GM23338 (cell line): ENCODE results near the gene PPP6R2. TPM values are rescaled to one million over a fixed set of nuclear protein-coding genes. Genes with fewer than 3 reads are reported as not detected.

Experiments used
- ATAC-seq: fragments of 200-7000 bp; cut with Tn5 transposase; 3 replicates; pipeline ENCODE4 v1.9.1; 2020
- DNase-seq: peaks from one replicate; pipeline ENCODE4 v3.0.0-alpha.2; 2015; ENCODE audit warnings: low spot score
- H2AFZ ChIP-seq: fragments of 200-600 bp; sonication (generic); 2 replicates; pipeline ENCODE4 v1.8.0; 2016; ENCODE audit warnings: antibody characterized with exemption, mild to moderate bottlenecking, moderate library complexity
- H3F3A ChIP-seq: fragments of 200-600 bp; sonication (generic); replicated peaks from 2 replicates; pipeline ENCODE4 v1.8.0; 2017; ENCODE audit warnings: antibody characterized with exemption, mixed run types, low read depth
- H3K27ac ChIP-seq: fragments of 200-600 bp; sonication (generic); 2 replicates; pipeline ENCODE4 v1.6.1; 2016; ENCODE audit warnings: low read depth
- H3K27me3 ChIP-seq: fragments of 200-600 bp; sonication (generic); 2 replicates; pipeline ENCODE4 v1.8.0; 2016; ENCODE audit warnings: mild to moderate bottlenecking, mixed run types, moderate library complexity; ENCODE audit not compliant: insufficient read depth
- H3K36me3 ChIP-seq: fragments of 200-600 bp; sonication (generic); 2 replicates; pipeline ENCODE4 v1.8.0; 2016; ENCODE audit warnings: mild to moderate bottlenecking; ENCODE audit not compliant: insufficient read depth
- H3K4me1 ChIP-seq: fragments of 200-600 bp; sonication (generic); 2 replicates; pipeline ENCODE4 v1.8.0; 2016; ENCODE audit warnings: mild to moderate bottlenecking, moderate library complexity; ENCODE audit not compliant: insufficient read depth
- H3K4me2 ChIP-seq: fragments of 200-600 bp; sonication (generic); 2 replicates; pipeline ENCODE4 v1.7.1; 2017; ENCODE audit warnings: mixed run types
- H3K4me3 ChIP-seq: fragments of 200-600 bp; sonication (generic); 2 replicates; pipeline ENCODE4 v1.6.1; 2016; ENCODE audit warnings: mixed run types
- H3K79me2 ChIP-seq: fragments of 200-600 bp; sonication (generic); replicated peaks from 2 replicates; pipeline ENCODE4 v1.8.0; 2017; ENCODE audit warnings: mild to moderate bottlenecking; ENCODE audit not compliant: insufficient read depth
- H3K9me2 ChIP-seq: fragments of 200-600 bp; sonication (generic); 2 replicates; pipeline ENCODE4 v1.8.0; 2017; ENCODE audit not compliant: insufficient read depth
- H4K20me1 ChIP-seq: fragments of 200-600 bp; sonication (generic); replicated peaks from 2 replicates; pipeline ENCODE4 v1.8.0; 2017; ENCODE audit warnings: mild to moderate bottlenecking; ENCODE audit not compliant: insufficient read depth
- H3K27ac Mint-ChIP-seq: 2 replicates; pipeline ENCODE4 v1.8.0; 2020; ENCODE audit warnings: inconsistent platforms, mild to moderate bottlenecking, moderate library complexity, mixed read lengths
- H3K27me3 Mint-ChIP-seq: 3 replicates; pipeline ENCODE4 v1.8.0; 2022; ENCODE audit warnings: low read depth, mild to moderate bottlenecking, moderate library complexity, mixed read lengths, inconsistent platforms; ENCODE audit not compliant: insufficient read depth, poor library complexity
- H3K36me3 Mint-ChIP-seq: 3 replicates; pipeline ENCODE4 v1.8.0; 2021; ENCODE audit warnings: low read depth, mild to moderate bottlenecking, inconsistent platforms, moderate library complexity, mixed read lengths
- H3K4me1 Mint-ChIP-seq: 3 replicates; pipeline ENCODE4 v1.8.0; 2020; ENCODE audit warnings: mild to moderate bottlenecking, inconsistent platforms, mixed read lengths
- H3K4me3 Mint-ChIP-seq: 3 replicates; pipeline ENCODE4 v1.8.0; 2021; ENCODE audit warnings: moderate library complexity, mild to moderate bottlenecking, inconsistent platforms, mixed read lengths
- H3K9me3 Mint-ChIP-seq: 3 replicates; pipeline ENCODE4 v1.8.0; 2020; ENCODE audit warnings: moderate library complexity, mild to moderate bottlenecking, inconsistent platforms, mixed read lengths
- CREB1 ChIP-seq: fragments of 250-450 bp; sonication (Bioruptor Pico); IDR thresholded peaks from 2 replicates; pipeline ENCODE4 v1.5.0; 2020; ENCODE audit warnings: low read depth, mild to moderate bottlenecking, moderate library complexity
- CTCF ChIP-seq, 2 experiments: fragments of 200-600 bp in 1 of 2; sonication (generic) in 1 of 2; conservative IDR thresholded peaks; 2 replicates each; pipeline versions ENCODE4 v1.5.1 to v1.6.1; 2016 to 2017; ENCODE audit warnings: antibody characterized with exemption in 2 of 2, low read depth in 2 of 2, mild to moderate bottlenecking in 2 of 2, moderate library complexity in 1 of 2
- ETS1 ChIP-seq: IDR thresholded peaks from 2 replicates; pipeline ENCODE4 v1.6.1; 2016; ENCODE audit warnings: antibody characterized with exemption
- EZH2 ChIP-seq: fragments of 200-600 bp; sonication (generic); IDR thresholded peaks from one replicate; pipeline ENCODE4 v1.8.0; 2017; ENCODE audit warnings: antibody characterized with exemption, mild to moderate bottlenecking, low read depth; ENCODE audit not compliant: unreplicated experiment
- EZH2phosphoT487 ChIP-seq: fragments of 200-600 bp; sonication (generic); IDR thresholded peaks from one replicate; pipeline ENCODE4 v1.8.1; 2018; ENCODE audit warnings: antibody characterized with exemption; ENCODE audit not compliant: unreplicated experiment
- JUNB ChIP-seq: IDR thresholded peaks from one replicate; pipeline ENCODE4 v1.6.1; 2016; ENCODE audit warnings: antibody characterized with exemption; ENCODE audit not compliant: unreplicated experiment
- NANOG ChIP-seq: IDR thresholded peaks from 2 replicates; pipeline ENCODE4 v1.6.1; 2016; ENCODE audit warnings: antibody characterized with exemption, borderline replicate concordance
- POLR2AphosphoS5 ChIP-seq: IDR thresholded peaks from 2 replicates; pipeline ENCODE4 v1.6.1; 2016; ENCODE audit warnings: antibody characterized with exemption, low read depth
- REST ChIP-seq: IDR thresholded peaks from one replicate; pipeline ENCODE4 v1.6.1; 2018; ENCODE audit warnings: antibody characterized with exemption; ENCODE audit not compliant: unreplicated experiment
- STAT1 ChIP-seq: IDR thresholded peaks from one replicate; pipeline ENCODE4 v1.6.1; 2016; ENCODE audit warnings: antibody characterized with exemption; ENCODE audit not compliant: unreplicated experiment
- ZNF114 ChIP-seq: fragments of 250-450 bp; sonication (Bioruptor Pico); IDR thresholded peaks from 2 replicates; pipeline ENCODE4 v1.5.0; 2020; ENCODE audit warnings: mild to moderate bottlenecking, moderate library complexity
- ZNF331 ChIP-seq: fragments of 250-450 bp; sonication (Bioruptor Pico); IDR thresholded peaks from 2 replicates; pipeline ENCODE4 v1.5.0; 2020; ENCODE audit warnings: low read depth, mild to moderate bottlenecking, moderate library complexity
- ZNF462 ChIP-seq: fragments of 250-450 bp; sonication (Bioruptor Pico); IDR thresholded peaks from 2 replicates; pipeline ENCODE4 v1.5.0; 2020; ENCODE audit warnings: mild to moderate bottlenecking, moderate library complexity
- polyA plus RNA-seq: library from polyadenylated mRNA; unstranded; fragments of >200 nt; fragmentation: Nextera tagmentation; extraction: Ambion mirVana; gene quantifications from 2 replicates; pipeline ENCODE4 v1.2.1, GENCODE V29; 2016
- total RNA-seq: library from RNA; depleted of rRNA; stranded (reverse); fragments of >200 nt; shearing (Covaris generic); gene quantifications from 2 replicates; pipeline ENCODE4 v1.2.3, GENCODE V29; 2014

PPP6R2 gene
- total and polyA plus RNA-seq, 2 experiments from 2014 or later = 11.9 to 45.8 TPM

- Histone ChIP-seq H3K4me3 (no peak overlapping the region), H3K79me2 (no peaks in the 10 kb centered on the region), H3K4me1 (no peaks in the 10 kb centered on the region), H3F3A (0 out of 2 replicates have a peak, but pooled peaks cover 2% of the 10 kb centered on the region), H3K9me2 (no peaks in the 10 kb centered on the region), H3K36me3 (peaks cover 7% of the 10 kb centered on the region), H3K27ac (no peak overlapping the region), H2AFZ (no peak overlapping the region), H3K4me2 (no peak overlapping the region), H3K27me3 (no peaks in the 10 kb centered on the region), H4K20me1 (peaks cover 8% of the 10 kb centered on the region; the same call in 1 of the 2 replicates)
- ATAC-seq = no peak
- Mint-ChIP-seq H3K27me3 (peaks cover 4% of the 10 kb centered on the region), H3K4me1 (no peaks in the 10 kb centered on the region), H3K9me3 (no peaks in the 10 kb centered on the region), H3K4me3 (no peak overlapping the region), H3K36me3 (peaks cover 61% of the 10 kb centered on the region), H3K27ac (no peak overlapping the region)
- no peak for DNase-seq
- TF ChIP-seq ZNF331 (CRISPR knock-in tag) = no peak
- no peak for TF ChIP-seq REST
- no peak for TF ChIP-seq EZH2
- no peak for TF ChIP-seq CREB1
- TF ChIP-seq JUNB = no peak
- no peak for TF ChIP-seq POLR2AphosphoS5
- TF ChIP-seq NANOG = no peak
- no peak for TF ChIP-seq CTCF (conservative IDR thresholded peaks at IDR 0.05; ENCODE audit: low read depth in 2 of 2)
- TF ChIP-seq ETS1 = no peak
- no peak for TF ChIP-seq EZH2phosphoT487
- TF ChIP-seq ZNF114 (CRISPR knock-in tag) = no peak
- TF ChIP-seq ZNF462 (CRISPR knock-in tag) = no peak
- no peak for TF ChIP-seq STAT1
Observed at GRCh38 chr22:50376085-50376651, 33.0 kb downstream of the PPP6R2 start.
